HG03354 (cell line): ENCODE measurements around the gene MSH2.

Source experiments
- ATAC-seq: cut with Tn5 transposase; IDR thresholded peaks from one replicate; pipeline ENCODE4 v1.9.1; 2021; ENCODE audit warnings: mild to moderate bottlenecking; ENCODE audit not compliant: unreplicated experiment, poor library complexity, severe bottlenecking

MSH2 gene

GRCh38 chr2:47525167-47525566 is 122.2 kb downstream of the MSH2 start:
- ATAC-seq = no peak

GRCh38 chr2:47528455-47528854 is 125.5 kb downstream of the MSH2 start:
- no peak for ATAC-seq

GRCh38 chr2:47528874-47529273 is 125.9 kb downstream of the MSH2 start:
- no peak for ATAC-seq

DNA sequence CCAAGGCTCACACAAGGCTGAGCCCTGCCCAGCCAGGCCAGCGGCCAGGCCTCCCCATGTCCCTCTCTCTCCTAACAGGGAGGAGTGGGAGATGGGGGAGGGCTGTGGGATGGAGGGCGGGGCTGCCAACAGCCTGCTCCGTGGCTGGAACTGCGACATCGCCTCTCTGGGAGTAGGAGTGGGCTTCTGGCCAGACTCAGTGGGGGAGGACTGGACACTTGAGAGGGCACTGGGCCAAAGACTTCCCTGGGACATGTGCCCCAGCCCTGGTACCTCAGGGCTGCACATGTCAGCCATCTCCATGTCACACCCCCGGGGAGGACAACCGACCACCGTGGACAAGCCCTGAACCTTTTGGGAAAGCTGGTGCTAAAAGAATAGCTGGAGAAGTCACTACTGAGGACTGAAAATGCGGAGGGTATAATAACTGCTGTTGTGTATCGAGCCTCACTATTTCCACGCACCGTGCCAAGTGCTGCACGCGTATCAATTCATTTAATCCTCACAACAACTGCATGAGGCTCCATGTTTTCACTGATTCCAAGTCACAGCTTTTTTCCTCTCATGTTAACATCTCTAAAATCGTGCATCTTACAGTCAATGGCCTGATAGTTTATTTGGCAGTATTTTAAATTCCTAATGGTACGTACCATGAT is 127.3 kb downstream of the MSH2 start:
- ATAC-seq = no peak

GRCh38 chr2:47531378-47532042 is 128.6 kb downstream of the MSH2 start:
- no peak for ATAC-seq
